ENCODE measurements around the gene LOXL3.
A peak's percentile ranks its signal among the peaks of the same experiment; 100 is the strongest.

Gene LOXL3

GRCh38 chr2:74526649-74527230, 27.0 kb downstream of the LOXL3 start:
- DNase-seq: no peak

GRCh38 chr2:74525717-74526648, 27.8 kb downstream of the LOXL3 start, which contains the start of gene DQX1:
Gene DQX1, minus strand, starts transcription at chr2:74526231. Its CDS starts 502 bp downstream, at chr2:74525729.
- no peak for DNase-seq

GRCh38 chr2:74524955-74525716, 28.6 kb downstream of the LOXL3 start:
- DNase-seq: no peak

- no peak for DNase-seq
Measured at GRCh38 chr2:74524005-74524404, 29.7 kb downstream of the LOXL3 start.

- no peak for DNase-seq
Measured at GRCh38 chr2:74522516-74522915, 31.2 kb downstream of the LOXL3 start.

GRCh38 chr2:74516650-74517049, 37.1 kb downstream of the LOXL3 start:
- DNase-seq: no peak

GRCh38 chr2:74515981-74516633, 37.6 kb downstream of the LOXL3 start:
- peak; percentile 83 to 87 for DNase-seq

GRCh38 chr2:74515271-74515980, 38.3 kb downstream of the LOXL3 start:
- DNase-seq: peak in 1 of 2 experiments; percentile 47

- DNase-seq: peak in 1 of 2 experiments; percentile 53
Measured at GRCh38 chr2:74514368-74515270, 39.1 kb downstream of the LOXL3 start, which contains the start of gene TLX2. Gene TLX2, plus strand, starts transcription at chr2:74514450. Its CDS starts 357 bp downstream, at chr2:74514807.

- DNase-seq: peak; percentile 45 to 63
Measured at GRCh38 chr2:74513605-74514367, 40.0 kb downstream of the LOXL3 start.

GRCh38 chr2:74512744-74513604, 40.8 kb downstream of the LOXL3 start:
- DNase-seq: no peak

- no peak for DNase-seq
Measured at GRCh38 chr2:74511104-74511989, 42.4 kb downstream of the LOXL3 start.

GRCh38 chr2:74510272-74510671, 43.5 kb downstream of the LOXL3 start:
- no peak for DNase-seq

- no peak for DNase-seq
Measured at GRCh38 chr2:74507926-74508520, 45.7 kb downstream of the LOXL3 start.

- DNase-seq: peak; percentile 99
Measured at GRCh38 chr2:74507145-74507925, 46.4 kb downstream of the LOXL3 start, which contains the start of gene PCGF1. Gene PCGF1, minus strand, starts transcription at chr2:74507695. Its CDS starts 27 bp downstream, at chr2:74507668.

GRCh38 chr2:74505448-74506246, 48.1 kb downstream of the LOXL3 start:
- DNase-seq: no peak
